ENCODE measurements around the gene STX11.

STX11 gene

DNA sequence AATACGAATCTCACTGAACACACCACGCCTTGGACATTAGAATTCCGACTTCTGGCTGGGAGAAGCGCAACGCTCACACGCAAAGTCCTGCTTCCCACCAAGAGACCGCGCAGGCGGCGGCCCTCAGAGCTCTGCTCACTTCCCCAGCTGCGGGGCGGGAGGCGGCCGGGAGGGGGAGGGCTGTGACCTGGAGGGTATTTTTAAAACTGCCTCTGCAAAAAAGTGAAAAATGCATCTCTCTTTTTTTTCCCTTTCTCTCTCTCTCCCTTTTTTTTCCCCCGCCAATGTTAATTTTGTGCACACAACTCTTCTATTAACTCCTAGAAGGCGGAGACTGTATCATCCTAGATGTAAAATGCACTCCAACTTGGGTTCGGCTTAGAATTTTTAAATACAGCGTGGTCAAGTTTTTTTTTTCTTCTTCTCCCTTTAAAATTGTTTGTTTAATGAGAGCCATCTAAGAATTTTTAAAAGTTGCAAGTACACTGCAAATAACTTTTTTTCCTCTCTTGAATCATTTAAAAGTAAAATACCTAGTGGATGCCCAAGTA, 66.4 kb downstream of the STX11 start:
- TF ChIP-seq, protein P1, sequence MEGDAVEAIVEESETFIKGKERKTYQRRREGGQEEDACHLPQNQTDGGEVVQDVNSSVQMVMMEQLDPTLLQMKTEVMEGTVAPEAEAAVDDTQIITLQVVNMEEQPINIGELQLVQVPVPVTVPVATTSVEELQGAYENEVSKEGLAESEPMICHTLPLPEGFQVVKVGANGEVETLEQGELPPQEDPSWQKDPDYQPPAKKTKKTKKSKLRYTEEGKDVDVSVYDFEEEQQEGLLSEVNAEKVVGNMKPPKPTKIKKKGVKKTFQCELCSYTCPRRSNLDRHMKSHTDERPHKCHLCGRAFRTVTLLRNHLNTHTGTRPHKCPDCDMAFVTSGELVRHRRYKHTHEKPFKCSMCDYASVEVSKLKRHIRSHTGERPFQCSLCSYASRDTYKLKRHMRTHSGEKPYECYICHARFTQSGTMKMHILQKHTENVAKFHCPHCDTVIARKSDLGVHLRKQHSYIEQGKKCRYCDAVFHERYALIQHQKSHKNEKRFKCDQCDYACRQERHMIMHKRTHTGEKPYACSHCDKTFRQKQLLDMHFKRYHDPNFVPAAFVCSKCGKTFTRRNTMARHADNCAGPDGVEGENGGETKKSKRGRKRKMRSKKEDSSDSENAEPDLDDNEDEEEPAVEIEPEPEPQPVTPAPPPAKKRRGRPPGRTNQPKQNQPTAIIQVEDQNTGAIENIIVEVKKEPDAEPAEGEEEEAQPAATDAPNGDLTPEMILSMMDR (IDR thresholded peaks at IDR 0.05), result no peak

DNA sequence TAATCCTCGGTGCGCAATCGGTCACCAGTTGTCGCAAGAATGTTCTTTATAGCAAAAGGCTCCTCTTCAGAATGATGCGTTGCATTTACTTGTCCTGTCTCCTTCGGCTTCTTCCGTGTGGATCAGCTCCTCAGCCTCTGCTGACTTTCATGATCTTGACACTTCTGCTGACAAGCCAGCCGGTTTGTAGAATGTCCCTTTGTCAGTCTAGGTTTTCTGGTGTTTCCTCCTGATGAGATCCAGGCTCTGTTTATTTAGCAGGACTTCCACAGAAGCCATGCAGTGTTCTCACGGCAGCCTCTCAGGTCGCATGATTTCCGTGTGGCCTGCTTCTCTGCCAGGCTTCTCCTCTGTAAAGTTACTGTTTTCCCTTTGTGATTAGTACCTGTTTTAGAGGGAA, 66.9 kb downstream of the STX11 start:
- TF ChIP-seq, protein P1 (IDR thresholded peaks at IDR 0.05), result no peak

DNA sequence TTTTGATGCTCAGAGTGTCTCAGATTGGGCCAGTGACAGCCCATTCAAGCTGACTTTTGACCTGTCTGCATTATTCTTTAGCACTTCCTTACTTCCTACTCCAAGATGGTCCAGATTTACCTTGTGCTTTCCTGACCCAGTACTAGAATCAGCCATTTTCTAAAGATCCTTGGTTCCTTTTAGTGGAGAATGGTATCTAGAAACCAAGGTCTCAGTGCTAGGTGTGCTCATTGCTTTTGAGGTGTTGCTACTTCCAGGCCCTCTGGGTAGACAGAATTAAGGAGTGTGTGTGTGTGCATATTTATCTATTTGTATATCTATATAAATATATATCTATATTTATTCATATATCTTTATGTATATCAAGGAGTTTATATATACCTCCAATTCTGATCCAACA, 67.5 kb downstream of the STX11 start:
- TF ChIP-seq, protein P1 (IDR thresholded peaks at IDR 0.05), result no peak

DNA sequence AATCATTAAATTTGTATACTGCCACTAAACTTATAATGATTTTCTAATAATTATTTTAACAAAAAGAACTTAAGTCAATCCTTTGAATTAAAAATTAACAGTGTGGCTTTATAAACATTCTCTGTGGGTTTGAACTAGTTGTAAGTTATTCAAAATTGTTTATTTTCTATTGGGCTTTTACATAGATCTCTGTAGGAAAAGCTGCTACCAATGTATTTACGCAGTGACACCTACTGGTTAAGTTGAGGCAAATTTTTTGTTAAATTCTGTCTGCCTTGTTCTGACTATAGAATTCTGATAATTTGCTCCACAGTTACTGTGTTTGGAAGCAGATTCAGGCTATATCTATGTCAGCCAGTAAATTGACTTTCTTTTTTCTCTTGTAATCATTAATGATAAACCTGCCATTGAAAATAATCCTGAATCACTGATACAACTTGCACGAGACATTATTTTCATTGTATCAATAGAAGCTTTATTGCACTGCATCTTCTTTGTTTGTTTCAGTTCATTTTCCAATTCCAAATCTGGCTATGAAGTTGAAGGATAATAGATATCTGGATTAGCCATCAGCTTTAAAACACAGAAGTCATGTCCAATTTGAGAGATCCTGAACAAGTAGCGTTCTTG, 68.9 kb downstream of the STX11 start:
- TF ChIP-seq, protein P1 (IDR thresholded peaks at IDR 0.05), result peak; percentile 71

DNA sequence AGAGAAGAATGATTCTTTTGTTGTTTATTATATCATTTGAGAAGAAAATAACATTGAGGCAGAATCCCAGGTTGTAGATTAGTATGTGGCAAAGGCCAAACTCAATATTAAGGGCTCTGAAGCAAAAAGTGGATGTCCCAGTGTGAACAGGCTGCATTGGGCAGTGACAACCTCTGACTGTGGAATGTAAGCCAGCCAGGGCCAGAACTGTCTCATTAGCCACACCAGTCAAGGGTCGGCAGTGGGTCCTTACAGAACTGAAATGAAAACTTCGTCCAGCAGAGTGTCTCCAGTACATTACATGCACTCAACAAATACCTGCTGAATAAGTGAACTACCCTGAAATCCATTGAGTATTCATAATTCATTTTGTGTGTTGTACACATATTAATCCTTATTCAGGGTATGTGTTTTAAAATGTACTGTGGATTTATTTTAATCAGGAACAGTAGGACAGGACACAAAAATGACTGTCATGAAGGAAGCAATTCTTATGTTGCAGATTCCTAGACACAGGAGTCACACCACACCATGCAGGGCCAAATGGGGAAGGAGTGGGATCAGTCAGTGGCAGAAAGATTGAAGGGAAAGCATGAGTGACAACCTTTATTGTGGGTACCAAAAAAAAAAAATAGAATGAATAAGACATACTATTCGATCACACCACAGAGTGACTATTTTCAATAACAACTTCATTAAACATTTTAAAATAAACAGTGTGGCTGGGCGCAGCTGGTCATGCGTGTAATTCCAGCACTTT, 69.9 kb downstream of the STX11 start:
- TF ChIP-seq, protein P1 (IDR thresholded peaks at IDR 0.05), result no peak

DNA sequence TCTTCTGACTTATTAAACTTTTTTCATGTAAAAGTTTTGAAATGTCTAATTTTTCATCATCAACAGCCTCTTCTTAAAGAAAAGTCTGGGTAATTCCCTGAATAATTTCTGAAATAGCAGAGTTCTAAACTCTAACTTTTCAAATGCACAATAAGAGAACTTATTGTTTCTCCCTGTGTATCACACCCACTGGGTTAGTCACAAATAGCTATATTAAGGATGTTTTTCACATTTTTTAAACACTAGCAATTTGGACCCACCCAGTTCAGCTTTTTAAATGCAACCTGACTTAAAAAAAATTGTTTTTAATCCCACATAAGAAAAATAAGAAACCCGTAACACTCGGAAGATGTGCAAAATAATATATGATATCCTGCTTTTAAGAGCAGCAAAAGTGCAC, 73.4 kb downstream of the STX11 start:
- TF ChIP-seq, protein P1 (IDR thresholded peaks at IDR 0.05), result no peak

DNA sequence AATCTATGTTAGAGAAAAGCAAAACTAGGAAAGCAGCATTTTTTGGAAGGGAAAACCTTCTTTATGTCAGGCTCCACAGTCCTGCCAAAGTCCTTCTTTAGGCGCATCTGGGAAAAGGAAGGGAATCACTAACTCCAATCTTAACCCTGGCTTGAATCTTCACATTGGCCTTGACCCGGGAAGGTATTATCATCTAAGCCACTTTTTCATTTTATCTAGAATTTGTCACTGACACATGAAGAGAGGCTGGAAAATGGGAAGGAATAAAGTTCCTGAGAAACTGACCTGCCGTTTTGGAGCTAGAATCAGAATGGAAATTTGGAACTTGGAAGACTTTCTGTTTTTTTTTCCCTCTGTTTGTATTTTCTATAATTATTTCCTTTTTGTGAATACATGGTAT, 81.4 kb downstream of the STX11 start:
- TF ChIP-seq, protein P1 (IDR thresholded peaks at IDR 0.05), result no peak

Measured in LNCAP (cell line).